Activated CD8-positive, alpha-beta memory T cell treated with anti-CD3 and anti-CD28 coated beads, Interleukin-2, amount 50 U/mL, for 24 hours (primary cell): Measurements from ENCODE around the gene SARNP.

Source experiments
- DNase-seq: peaks from one replicate; pipeline ENCODE4 v3.0.0-alpha.2; 2020; ENCODE audit errors: extremely low read depth

The SARNP gene

GRCh38 chr12:55707841-55708694, 109.5 kb downstream of the SARNP start, which contains the start of gene ITGA7:
Gene ITGA7 (minus strand): TSS chr12:55707904. CDS start chr12:55707682, 222 bp downstream.
- DNase-seq, result no peak
